ENCODE data around the gene CXorf49B.
"Not testable (repeated sequence)": the region's sequence is repeated elsewhere in the genome, so short reads cannot be mapped to it uniquely, and the experiment has no call there.

CXorf49B gene

GRCh38 chrX:71763049-71763448 lies at the start of gene CXorf49B:
CXorf49B (plus strand) TSS chrX:71763349; CDS start chrX:71763424, 75 bp downstream.
- H3K27me3 ChIP-seq (ENCODE audit: insufficient read depth, insufficient read length); DNase-seq (ENCODE audit: low read depth, low spot score); H3K4me1 ChIP-seq (ENCODE audit: insufficient read depth, insufficient read length); H3K9me3 ChIP-seq (ENCODE audit: insufficient read depth, low read length); H3K36me3 ChIP-seq (ENCODE audit: insufficient read depth, insufficient read length, low read length); H3K9ac ChIP-seq (ENCODE audit: insufficient read length, low read depth); H3K4me3 ChIP-seq (ENCODE audit: insufficient read length, low read depth): not testable (repeated sequence)

DNA sequence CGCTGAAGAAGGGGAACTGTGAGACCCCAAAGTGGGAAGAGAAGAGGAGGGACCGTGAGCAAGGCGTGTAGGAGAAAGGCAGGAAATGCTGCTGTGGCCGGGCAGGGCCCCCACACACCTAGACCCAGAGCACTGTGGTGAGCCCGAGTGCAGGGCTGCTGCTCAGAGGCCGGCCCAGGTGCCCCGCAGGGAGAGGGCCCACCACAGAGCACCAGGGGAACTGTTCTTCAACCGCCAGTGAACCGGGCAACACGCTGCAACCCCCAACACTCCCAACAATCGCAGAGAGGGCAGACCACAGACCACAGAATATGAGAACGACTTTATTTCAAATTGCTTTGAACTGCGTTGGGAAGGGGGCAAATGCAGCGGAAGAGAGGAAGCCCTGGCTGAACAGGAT lies 49.1 kb upstream of the CXorf49B start:
- H3K9ac ChIP-seq (ENCODE audit: insufficient read length, low read depth); H3K4me1 ChIP-seq (ENCODE audit: insufficient read depth, insufficient read length); DNase-seq (ENCODE audit: low read depth, low spot score); H3K4me3 ChIP-seq (ENCODE audit: insufficient read length, low read depth); H3K9me3 ChIP-seq (ENCODE audit: insufficient read depth, low read length); H3K36me3 ChIP-seq (ENCODE audit: insufficient read depth, insufficient read length, low read length); H3K27me3 ChIP-seq (ENCODE audit: insufficient read depth, insufficient read length): not testable (repeated sequence)

- not testable (repeated sequence) for DNase-seq (ENCODE audit: low read depth, low spot score); H3K4me1 ChIP-seq (ENCODE audit: insufficient read depth, insufficient read length); H3K36me3 ChIP-seq (ENCODE audit: insufficient read depth, insufficient read length, low read length); H3K27me3 ChIP-seq (ENCODE audit: insufficient read depth, insufficient read length); H3K4me3 ChIP-seq (ENCODE audit: insufficient read length, low read depth); H3K9me3 ChIP-seq (ENCODE audit: insufficient read depth, low read length); H3K9ac ChIP-seq (ENCODE audit: insufficient read length, low read depth)
Measured at GRCh38 chrX:71715551-71715950, 47.6 kb upstream of the CXorf49B start.

DNA sequence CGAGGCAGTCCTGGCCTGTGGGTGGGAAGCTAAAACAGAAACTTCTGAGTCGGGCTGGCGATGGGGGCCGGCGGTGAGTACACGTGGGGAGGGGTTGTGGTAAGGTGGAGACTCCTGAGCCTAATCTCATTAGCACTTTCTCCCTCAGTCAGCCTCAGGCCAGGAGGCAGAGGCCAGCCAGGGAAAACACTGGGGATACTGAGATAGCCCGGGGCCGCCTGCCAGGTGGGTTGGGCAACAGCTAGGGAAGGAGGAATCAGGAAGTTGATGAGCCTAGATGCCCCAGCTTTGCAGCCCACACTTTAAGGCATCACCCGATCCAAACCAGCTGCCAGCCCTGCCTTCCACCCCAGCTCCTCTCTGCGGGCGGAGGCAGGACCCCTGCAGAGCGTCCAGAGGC lies 46.8 kb upstream of the CXorf49B start:
- not testable (repeated sequence) for H3K4me1 ChIP-seq (ENCODE audit: insufficient read depth, insufficient read length); H3K27me3 ChIP-seq (ENCODE audit: insufficient read depth, insufficient read length); H3K9me3 ChIP-seq (ENCODE audit: insufficient read depth, low read length); DNase-seq (ENCODE audit: low read depth, low spot score); H3K4me3 ChIP-seq (ENCODE audit: insufficient read length, low read depth); H3K36me3 ChIP-seq (ENCODE audit: insufficient read depth, insufficient read length, low read length); H3K9ac ChIP-seq (ENCODE audit: insufficient read length, low read depth)

DNA sequence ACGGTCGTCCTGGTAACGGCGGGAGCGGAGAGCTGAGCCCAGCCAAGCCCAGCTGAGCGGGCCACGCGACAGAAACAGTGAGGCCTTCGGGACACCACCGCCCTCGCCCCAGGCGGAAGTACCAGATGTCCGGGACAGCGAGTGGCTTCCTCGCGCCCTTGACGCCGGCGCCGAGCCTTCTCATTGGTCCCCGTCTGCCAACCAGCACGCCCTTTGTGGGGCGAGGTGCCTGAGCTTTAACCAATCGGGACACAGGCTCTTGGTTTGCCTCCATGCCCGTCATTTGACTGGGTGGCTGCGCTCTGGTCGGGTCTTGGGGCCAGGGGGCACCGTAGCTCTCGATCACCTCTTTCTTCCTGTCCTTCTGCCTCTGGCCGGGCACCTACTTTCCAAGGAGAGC lies 45.0 kb upstream of the CXorf49B start, which contains the start of gene CXorf49:
Gene CXorf49, minus strand, starts transcription at position 101 of the 400 bp plus-strand sequence. CDS start 134 bp downstream, outside the sequence.
- H3K4me3 ChIP-seq (ENCODE audit: insufficient read length, low read depth); DNase-seq (ENCODE audit: low read depth, low spot score); H3K9me3 ChIP-seq (ENCODE audit: insufficient read depth, low read length); H3K27me3 ChIP-seq (ENCODE audit: insufficient read depth, insufficient read length); H3K4me1 ChIP-seq (ENCODE audit: insufficient read depth, insufficient read length); H3K36me3 ChIP-seq (ENCODE audit: insufficient read depth, insufficient read length, low read length); H3K9ac ChIP-seq (ENCODE audit: insufficient read length, low read depth): not testable (repeated sequence)

DNA sequence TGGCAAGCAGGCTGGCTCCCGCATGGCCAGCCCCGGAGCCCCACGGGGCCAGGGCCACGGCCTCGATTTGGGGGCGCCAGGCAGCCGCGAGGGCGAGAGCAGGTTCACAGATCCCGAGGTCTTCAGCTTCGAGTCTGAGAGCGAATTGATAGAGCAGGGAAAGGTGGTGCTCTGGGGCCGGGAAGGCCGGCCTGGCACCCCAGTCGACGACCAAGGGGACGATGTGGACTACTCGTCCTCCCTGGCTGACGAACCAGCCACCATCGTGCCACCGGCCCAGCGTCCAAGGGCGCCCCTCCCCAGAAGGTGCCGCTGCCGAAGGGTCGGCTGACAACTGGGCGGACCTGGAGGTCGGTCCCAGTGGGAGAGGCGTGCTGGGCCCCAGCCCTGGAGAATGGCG lies 44.0 kb upstream of the CXorf49B start:
- H3K4me1 ChIP-seq (ENCODE audit: insufficient read depth, insufficient read length); H3K9ac ChIP-seq (ENCODE audit: insufficient read length, low read depth); H3K9me3 ChIP-seq (ENCODE audit: insufficient read depth, low read length); DNase-seq (ENCODE audit: low read depth, low spot score); H3K27me3 ChIP-seq (ENCODE audit: insufficient read depth, insufficient read length); H3K36me3 ChIP-seq (ENCODE audit: insufficient read depth, insufficient read length, low read length); H3K4me3 ChIP-seq (ENCODE audit: insufficient read length, low read depth): not testable (repeated sequence)

DNA sequence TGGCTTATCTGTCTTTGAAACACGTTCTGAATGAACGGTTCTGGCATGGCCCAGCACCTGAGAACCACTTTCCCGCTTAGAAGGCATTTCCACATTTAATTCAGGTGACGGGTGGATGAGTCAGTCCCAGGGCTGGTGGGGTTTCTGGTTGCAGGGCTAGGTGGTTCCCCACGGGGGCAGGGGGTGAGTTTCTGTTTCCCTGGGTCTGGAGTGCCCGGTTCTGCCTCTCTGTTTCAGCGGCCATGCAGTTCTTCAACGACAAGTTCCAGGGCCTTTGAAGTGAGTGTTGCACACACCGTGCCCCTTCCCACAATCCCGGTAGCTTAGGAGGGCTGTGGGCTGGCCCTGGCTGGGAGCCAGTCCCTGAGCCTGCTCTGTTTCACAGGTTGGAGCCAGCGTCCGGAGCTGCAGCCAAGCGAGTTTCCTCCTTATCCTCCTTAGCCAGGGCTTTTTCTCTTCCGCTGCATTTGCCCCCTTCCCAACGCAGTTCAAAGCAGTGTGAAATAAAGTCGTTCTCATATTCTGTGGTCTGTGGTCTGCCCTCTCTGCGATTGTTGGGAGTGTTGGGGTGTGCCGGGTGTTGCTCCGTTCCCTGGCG lies 42.8 kb upstream of the CXorf49B start:
- not testable (repeated sequence) for H3K9me3 ChIP-seq (ENCODE audit: insufficient read depth, low read length); H3K9ac ChIP-seq (ENCODE audit: insufficient read length, low read depth); H3K36me3 ChIP-seq (ENCODE audit: insufficient read depth, insufficient read length, low read length); H3K4me1 ChIP-seq (ENCODE audit: insufficient read depth, insufficient read length); H3K4me3 ChIP-seq (ENCODE audit: insufficient read length, low read depth); DNase-seq (ENCODE audit: low read depth, low spot score); H3K27me3 ChIP-seq (ENCODE audit: insufficient read depth, insufficient read length)

- H3K9me3 ChIP-seq (ENCODE audit: insufficient read depth, low read length); H3K27me3 ChIP-seq (ENCODE audit: insufficient read depth, insufficient read length); H3K36me3 ChIP-seq (ENCODE audit: insufficient read depth, insufficient read length, low read length); H3K4me1 ChIP-seq (ENCODE audit: insufficient read depth, insufficient read length); H3K9ac ChIP-seq (ENCODE audit: insufficient read length, low read depth); H3K4me3 ChIP-seq (ENCODE audit: insufficient read length, low read depth); DNase-seq (ENCODE audit: low read depth, low spot score): not testable (repeated sequence)
Measured at GRCh38 chrX:71760688-71761281, 2.4 kb upstream of the CXorf49B start.

- not testable (repeated sequence) for DNase-seq (ENCODE audit: low read depth, low spot score); H3K4me1 ChIP-seq (ENCODE audit: insufficient read depth, insufficient read length); H3K36me3 ChIP-seq (ENCODE audit: insufficient read depth, insufficient read length, low read length); H3K27me3 ChIP-seq (ENCODE audit: insufficient read depth, insufficient read length); H3K9me3 ChIP-seq (ENCODE audit: insufficient read depth, low read length); H3K4me3 ChIP-seq (ENCODE audit: insufficient read length, low read depth); H3K9ac ChIP-seq (ENCODE audit: insufficient read length, low read depth)
Measured at GRCh38 chrX:71764832-71765231, 1.7 kb downstream of the CXorf49B start.

DNA sequence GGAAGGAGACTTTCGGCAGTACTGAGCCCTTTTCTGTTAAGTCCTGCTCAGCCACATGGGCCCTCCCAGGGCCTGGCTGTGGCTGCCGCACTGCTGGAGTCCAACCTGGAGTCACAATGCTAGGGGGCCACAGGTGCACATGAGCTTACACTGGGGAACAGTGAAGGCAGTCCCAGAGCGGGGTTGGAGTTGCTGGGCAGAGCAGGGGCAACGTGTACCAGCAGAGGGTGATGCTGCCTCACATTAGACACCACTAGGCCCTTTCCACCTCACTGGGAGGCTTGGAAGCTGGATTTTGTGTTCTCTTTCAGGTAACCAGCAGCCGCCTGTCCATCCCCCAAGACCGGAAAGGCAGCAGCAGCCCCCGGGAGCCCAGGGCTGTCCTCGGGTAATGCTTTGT lies 2.5 kb downstream of the CXorf49B start:
- not testable (repeated sequence) for DNase-seq (ENCODE audit: low read depth, low spot score); H3K27me3 ChIP-seq (ENCODE audit: insufficient read depth, insufficient read length); H3K9ac ChIP-seq (ENCODE audit: insufficient read length, low read depth); H3K36me3 ChIP-seq (ENCODE audit: insufficient read depth, insufficient read length, low read length); H3K4me1 ChIP-seq (ENCODE audit: insufficient read depth, insufficient read length); H3K4me3 ChIP-seq (ENCODE audit: insufficient read length, low read depth); H3K9me3 ChIP-seq (ENCODE audit: insufficient read depth, low read length)

GRCh38 chrX:71767134-71767533 lies 4.0 kb downstream of the CXorf49B start:
- H3K27me3 ChIP-seq (ENCODE audit: insufficient read depth, insufficient read length); H3K36me3 ChIP-seq (ENCODE audit: insufficient read depth, insufficient read length, low read length); H3K9me3 ChIP-seq (ENCODE audit: insufficient read depth, low read length); H3K4me1 ChIP-seq (ENCODE audit: insufficient read depth, insufficient read length); DNase-seq (ENCODE audit: low read depth, low spot score); H3K4me3 ChIP-seq (ENCODE audit: insufficient read length, low read depth); H3K9ac ChIP-seq (ENCODE audit: insufficient read length, low read depth): not testable (repeated sequence)

DNA sequence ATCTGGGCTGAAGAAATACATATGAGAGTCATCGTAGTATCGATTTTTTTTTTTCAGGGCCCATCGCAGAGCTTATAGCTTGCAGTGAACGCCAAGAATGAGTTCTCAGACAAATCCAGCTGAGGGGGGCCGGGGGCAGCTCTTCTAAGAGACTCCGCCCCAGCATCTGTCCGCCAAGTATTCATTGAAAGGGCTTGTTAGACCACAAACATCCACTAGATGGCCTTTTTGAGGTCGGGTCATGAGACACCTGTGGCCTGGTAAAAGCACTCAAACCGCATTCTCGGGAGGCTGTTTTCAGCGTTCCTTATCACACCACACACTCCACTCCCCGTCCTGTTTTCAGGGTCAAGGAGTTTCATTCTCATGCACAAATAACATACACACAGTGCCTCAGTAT lies 15.2 kb downstream of the CXorf49B start:
- not testable (repeated sequence) for H3K9me3 ChIP-seq (ENCODE audit: insufficient read depth, low read length); DNase-seq (ENCODE audit: low read depth, low spot score); H3K9ac ChIP-seq (ENCODE audit: insufficient read length, low read depth); H3K36me3 ChIP-seq (ENCODE audit: insufficient read depth, insufficient read length, low read length); H3K27me3 ChIP-seq (ENCODE audit: insufficient read depth, insufficient read length); H3K4me1 ChIP-seq (ENCODE audit: insufficient read depth, insufficient read length); H3K4me3 ChIP-seq (ENCODE audit: insufficient read length, low read depth)

Data from NT2/D1 (cell line).